ENCODE results near the gene SPINK14. TPM values are rescaled to one million over a fixed set of nuclear protein-coding genes. Genes with fewer than 3 reads are reported as not detected.

SPINK14 gene
- total RNA-seq, 2 experiments from 2014 or later = not detected

- CTCF ChIA-PET = no interaction called here
- POLR2A ChIA-PET = no interaction called here
Measured at GRCh38 chr5:148191010-148191409, 22.7 kb downstream of the SPINK14 start.

DNA sequence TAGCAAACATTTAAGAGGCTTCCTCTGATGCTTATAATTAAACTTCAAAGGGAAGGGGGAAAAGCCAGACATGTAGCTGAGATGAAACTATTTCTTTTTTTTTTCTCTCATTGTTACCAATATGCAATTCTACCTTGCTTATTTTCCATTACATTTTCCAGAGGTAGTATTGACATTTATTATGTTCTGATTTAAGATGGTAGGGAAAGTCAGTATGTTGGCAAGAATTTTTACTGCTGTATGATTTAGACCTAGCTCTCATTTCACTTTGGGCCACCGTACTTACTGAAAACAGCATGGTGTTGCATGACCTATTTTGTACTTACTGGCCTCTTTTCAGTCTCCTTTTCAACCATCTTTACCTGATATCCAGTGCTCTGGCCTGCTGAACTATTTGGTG lies 24.9 kb downstream of the SPINK14 start:
- POLR2A ChIA-PET = no interaction called here
- CTCF ChIA-PET = no interaction called here

- ChIA-PET POLR2A (no interaction called here), CTCF (no interaction called here)
Measured at GRCh38 chr5:148201151-148201550, 32.8 kb downstream of the SPINK14 start.

DNA sequence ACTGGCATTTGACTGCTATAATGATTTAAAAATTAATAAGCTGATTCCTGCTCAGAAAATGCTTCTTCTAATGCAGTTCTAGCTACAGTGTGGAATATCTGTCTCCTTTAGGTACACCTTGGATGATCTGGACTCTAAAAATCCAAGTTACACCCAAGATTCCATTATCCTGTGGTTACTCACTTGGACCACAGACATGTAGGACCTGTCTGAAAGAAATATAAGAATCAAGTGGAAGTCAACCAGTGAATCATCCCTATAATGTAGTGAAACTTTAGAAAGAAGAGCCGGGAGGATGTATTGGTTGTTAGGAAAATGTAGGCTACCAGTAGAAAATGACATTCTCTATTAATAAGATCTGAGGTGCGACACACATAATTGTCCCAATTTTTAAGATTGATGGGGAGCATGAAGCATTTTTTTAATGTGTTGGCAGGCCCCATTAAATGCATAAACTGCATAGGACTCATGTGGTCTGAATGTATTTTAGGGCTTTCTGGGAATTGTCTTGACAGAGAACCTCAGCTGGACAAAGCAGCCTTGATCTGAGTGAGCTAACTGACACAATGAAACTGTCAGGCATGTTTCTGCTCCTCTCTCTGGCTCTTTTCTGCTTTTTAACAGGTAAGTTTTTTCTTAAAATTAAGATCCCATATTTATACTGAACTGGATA lies 34.3 kb downstream of the SPINK14 start, which contains the start of gene SPINK6:
Gene SPINK6, plus strand, starts transcription at position 512 of the 673 bp plus-strand sequence. Its CDS starts 55 bp downstream, at position 567.
- ChIA-PET CTCF (no interaction called here), POLR2A (no interaction called here)

GRCh38 chr5:148205044-148205806 lies 36.9 kb downstream of the SPINK14 start:
- ChIA-PET POLR2A (no interaction called here), CTCF (no interaction called here)

DNA sequence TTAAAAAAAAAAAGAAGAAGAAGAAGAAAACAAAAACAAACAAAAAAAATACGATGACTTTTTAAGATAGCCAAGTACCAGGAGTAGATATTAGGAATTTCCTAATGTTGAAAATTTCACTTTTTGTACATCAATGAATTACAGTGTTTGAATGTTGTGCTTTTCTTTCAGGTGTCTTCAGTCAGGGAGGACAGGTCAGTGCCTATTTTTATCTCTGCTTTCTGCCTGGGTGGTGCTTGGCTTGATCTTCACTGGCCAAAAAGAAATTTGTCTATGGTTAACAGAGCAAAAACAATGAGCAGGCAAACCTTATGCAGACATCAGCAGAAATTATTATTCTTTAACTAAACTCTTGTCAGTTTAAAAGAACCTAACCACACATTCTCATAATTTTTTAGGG lies 37.5 kb downstream of the SPINK14 start:
- ChIA-PET CTCF (no interaction called here), POLR2A (no interaction called here)

DNA sequence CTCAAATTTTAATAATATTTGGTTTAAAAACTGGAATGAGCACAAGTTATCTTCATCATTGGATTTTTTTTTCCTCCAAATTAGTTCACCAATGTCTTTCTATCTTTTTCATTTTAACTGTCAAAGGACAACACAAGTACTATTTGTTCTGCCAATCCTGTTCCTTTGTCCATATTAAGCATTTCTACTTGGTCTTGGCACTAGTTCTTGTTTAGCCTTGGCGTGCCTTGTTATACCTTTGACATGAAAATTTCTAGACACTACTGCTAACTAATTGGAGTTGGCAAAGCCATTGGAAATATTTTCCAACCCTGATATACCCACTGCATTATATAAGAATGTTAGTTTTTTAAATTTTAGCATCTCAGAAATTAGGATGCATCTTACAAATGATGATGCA lies 38.3 kb downstream of the SPINK14 start:
- POLR2A ChIA-PET = no interaction called here
- CTCF ChIA-PET = no interaction called here

- POLR2A ChIA-PET = no interaction called here
- CTCF ChIA-PET = no interaction called here
Measured at GRCh38 chr5:148208226-148208625, 39.9 kb downstream of the SPINK14 start.

- CTCF ChIA-PET = interaction anchor here (0.8 kb wide), 1 partner anchor 18 kb away, joined by 3 read pairs; no protein-coding TSS in a partner anchor
- POLR2A ChIA-PET = no interaction called here
Measured at GRCh38 chr5:148209151-148209770, 40.9 kb downstream of the SPINK14 start.

GRCh38 chr5:148214665-148215185 lies 46.4 kb downstream of the SPINK14 start:
- ChIA-PET POLR2A (no interaction called here), CTCF (no interaction called here)

DNA sequence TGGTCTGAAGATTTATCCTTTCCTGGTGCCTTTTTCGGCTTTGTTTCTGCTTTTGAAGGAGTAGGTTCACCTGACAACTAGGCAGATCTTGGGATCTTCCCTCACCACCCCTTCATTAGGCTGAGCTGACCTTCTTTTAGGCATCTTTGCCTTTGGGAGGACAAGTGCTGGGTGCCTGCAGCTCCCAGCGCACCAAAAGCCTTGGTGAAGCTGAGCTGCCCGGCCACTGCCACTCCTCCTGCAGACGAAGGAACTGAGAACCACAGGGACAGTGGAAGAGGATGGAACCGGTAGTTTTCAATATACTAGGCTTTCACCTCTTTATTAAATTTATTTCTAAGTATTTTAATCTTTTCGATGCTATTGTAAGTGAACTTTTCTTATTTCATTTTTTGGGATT lies 53.2 kb downstream of the SPINK14 start:
- CTCF ChIA-PET = no interaction called here
- POLR2A ChIA-PET = no interaction called here

DNA sequence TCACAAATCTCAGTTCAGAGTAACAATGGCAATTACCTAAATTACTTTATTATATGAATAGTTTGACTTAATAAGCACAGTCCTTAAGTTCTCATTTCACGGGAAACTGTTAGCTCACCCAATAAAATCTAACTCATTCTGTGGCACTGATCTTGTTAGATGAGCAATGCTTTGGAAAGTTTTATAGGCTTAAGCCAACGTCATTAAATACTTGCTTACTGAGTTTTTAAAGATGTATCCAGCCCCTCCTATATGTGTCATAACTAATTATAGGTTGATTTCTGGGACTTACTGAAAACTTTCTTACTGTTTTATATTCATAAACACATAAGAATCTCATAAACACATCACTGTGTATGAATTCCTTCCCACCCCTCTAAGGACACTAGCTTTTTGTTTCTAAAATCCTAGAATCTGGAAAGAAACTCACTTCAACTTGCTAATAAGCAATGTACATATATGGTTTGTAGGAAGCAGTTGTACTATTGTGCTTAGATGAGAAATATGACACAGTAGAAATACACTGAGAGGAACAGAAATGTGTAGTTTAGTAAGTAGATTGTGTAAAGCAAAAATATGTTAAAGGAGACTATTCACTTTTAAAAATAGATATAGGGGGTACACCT lies 55.9 kb downstream of the SPINK14 start:
- CTCF ChIA-PET = no interaction called here
- POLR2A ChIA-PET = no interaction called here

Other genes with a start within 250 kb of the SPINK14 start
- gene SPINK5, start 104.6 kb upstream of the SPINK14 start, total RNA-seq = not detected
- gene SPINK6, start 34.5 kb downstream of the SPINK14 start, total RNA-seq = not detected
- not detected for gene MARCOL, start 70.0 kb downstream of the SPINK14 start, total RNA-seq
- not detected for gene SPINK13, start 100.2 kb downstream of the SPINK14 start, total RNA-seq
- gene SPINK7, start 143.9 kb downstream of the SPINK14 start, total RNA-seq = not detected
- not detected for gene SPINK9, start 167.0 kb downstream of the SPINK14 start, total RNA-seq
- gene FBXO38, start 215.4 kb downstream of the SPINK14 start, total RNA-seq = 10 to 100 TPM; 41.2 to 41.7 TPM

Data from activated CD8-positive, alpha-beta memory T cell treated with anti-CD3 and anti-CD28 coated beads for 36 hours (primary cell).